ENCODE results near the gene IRX5.

Gene IRX5

DNA sequence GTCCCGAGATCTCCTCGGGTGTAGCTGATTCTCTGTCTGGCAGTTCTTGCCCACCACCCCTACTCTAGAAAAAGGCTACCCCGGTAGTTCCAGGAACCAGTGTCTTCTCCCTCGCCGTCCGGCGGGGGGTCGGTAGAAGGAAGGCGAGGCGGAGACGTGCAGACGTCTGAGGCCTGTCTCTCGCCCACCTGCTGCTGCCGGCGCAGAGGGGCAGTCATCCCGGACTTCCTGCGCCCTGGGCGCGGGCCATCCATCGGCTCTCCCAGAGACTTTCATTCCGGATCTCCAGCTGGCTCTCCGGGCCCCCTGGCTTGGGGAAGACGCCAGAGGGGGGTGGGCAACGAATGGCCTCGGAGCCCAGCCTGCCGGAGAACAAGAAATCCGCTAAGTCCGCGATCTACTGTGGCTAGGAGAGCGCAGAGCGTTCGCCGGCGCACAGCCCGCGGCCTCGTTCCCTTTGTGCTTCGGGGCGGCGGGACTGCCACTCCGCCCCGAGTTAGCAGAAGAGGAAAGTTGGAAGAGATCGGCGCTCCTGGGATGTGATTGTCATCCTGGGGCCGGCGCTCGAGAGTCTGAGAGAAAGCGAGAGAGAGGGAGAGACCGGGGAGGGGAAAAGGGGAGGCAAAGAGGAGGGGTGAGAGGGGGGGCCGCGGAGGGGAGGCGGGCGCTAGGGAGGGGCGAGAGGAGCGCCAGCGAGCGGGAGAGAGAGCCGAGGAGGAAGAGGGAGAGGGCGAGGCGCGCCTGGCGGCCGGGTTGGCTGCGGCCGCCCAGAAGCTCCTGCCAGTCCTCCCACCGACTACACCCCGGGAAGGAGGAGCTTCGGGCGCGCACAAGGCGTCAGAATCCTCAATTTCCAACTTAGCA is at the start of gene IRX5:
IRX5 (plus strand) TSS at position 861 of the 864 bp plus-strand sequence. CDS start 334 bp downstream, outside the sequence.
- peak; percentile 79 for FAIRE-seq

GRCh38 chr16:54882556-54882955 is 48.1 kb upstream of the IRX5 start:
- no peak for FAIRE-seq

GRCh38 chr16:54883358-54883757 is 47.3 kb upstream of the IRX5 start:
- no peak for FAIRE-seq

DNA sequence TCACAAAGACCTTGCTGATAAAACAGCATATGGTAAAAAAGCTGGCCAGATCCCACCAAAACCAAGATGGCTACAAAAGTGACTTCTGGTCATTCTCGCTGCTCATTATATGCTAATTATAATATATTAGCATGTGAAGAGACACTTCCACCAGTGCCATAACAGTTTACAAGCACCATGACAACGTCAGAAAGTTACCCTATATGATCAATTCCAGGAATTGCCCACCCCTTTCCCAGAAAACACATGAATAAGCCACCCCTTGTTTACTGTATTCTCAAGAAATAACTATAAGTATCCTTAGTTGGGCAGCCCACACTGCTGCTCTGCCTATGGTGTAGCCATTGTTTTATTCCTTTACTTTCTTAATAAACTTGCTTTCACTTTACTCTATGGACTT is 44.6 kb upstream of the IRX5 start:
- FAIRE-seq: no peak

- no peak for FAIRE-seq
Measured at GRCh38 chr16:54890381-54890780, 40.3 kb upstream of the IRX5 start.

GRCh38 chr16:54891346-54891745 is 39.3 kb upstream of the IRX5 start:
- FAIRE-seq: no peak

DNA sequence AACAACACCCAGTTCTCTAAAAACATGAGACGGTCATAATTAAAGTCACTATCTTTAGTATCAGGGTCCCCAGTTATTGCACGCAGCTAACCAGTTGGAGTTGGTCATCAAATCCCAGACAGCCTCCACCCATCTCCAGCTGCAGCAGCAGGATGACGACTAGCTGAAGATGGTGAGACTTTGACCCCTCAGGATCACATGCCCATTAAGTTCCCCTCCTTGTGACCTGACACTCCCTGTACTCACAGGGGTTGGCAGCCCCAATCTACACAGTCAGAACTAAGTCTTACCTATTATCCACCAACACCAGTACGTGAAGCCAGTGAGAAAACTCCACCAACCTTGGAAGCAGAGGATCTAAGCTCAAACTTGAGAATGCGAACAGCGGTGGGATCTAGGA is 37.7 kb upstream of the IRX5 start:
- no peak for FAIRE-seq

- FAIRE-seq: no peak
Measured at GRCh38 chr16:54897930-54898329, 32.7 kb upstream of the IRX5 start.

- no peak for FAIRE-seq
Measured at GRCh38 chr16:54901606-54902005, 29.1 kb upstream of the IRX5 start.

DNA sequence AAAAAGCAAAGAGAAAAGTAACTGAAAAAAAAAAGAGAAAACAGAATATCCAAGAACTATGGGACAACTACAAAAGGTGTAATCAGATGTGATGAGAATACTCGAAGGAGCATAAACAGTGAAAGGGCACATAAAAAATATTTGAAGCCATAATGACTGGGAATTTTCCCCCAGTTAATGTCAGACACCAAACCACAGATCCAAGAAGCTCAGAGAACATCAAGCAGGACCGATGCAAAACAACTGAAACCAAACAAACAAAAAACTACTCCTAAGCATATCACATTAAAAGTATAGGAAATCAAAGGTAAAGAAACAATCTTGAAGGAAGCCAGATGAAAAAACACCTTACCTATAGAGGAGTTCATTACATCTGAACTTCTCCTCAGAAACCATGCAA is 27.6 kb upstream of the IRX5 start:
- FAIRE-seq: no peak

- no peak for FAIRE-seq
Measured at GRCh38 chr16:54911079-54911478, 19.6 kb upstream of the IRX5 start.

GRCh38 chr16:54912720-54913119 is 17.9 kb upstream of the IRX5 start:
- no peak for FAIRE-seq

- FAIRE-seq: no peak
Measured at GRCh38 chr16:54921206-54921824, 9.3 kb upstream of the IRX5 start.

DNA sequence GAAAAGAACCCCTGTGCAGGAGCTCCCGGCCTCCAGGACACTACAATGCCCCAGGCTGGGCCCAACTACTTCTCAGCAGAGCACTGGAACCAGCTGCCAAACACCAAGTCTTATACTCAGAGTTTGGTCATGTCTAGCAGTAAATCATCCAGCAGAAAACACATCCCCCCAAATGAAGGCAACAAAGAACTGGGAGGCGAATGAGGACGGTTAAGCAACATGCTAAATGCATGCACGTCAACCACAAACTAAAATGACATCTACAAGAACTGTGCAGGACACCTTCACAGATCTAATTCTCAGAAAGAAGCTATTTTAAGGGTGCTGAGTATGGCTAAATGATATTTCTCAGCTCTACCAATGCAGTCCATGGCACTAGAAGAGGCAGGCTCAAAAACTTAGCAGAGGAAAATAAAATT is 7.6 kb upstream of the IRX5 start:
- FAIRE-seq: no peak

- FAIRE-seq: peak; percentile 32
Measured at GRCh38 chr16:54923988-54924387, 6.7 kb upstream of the IRX5 start.

DNA sequence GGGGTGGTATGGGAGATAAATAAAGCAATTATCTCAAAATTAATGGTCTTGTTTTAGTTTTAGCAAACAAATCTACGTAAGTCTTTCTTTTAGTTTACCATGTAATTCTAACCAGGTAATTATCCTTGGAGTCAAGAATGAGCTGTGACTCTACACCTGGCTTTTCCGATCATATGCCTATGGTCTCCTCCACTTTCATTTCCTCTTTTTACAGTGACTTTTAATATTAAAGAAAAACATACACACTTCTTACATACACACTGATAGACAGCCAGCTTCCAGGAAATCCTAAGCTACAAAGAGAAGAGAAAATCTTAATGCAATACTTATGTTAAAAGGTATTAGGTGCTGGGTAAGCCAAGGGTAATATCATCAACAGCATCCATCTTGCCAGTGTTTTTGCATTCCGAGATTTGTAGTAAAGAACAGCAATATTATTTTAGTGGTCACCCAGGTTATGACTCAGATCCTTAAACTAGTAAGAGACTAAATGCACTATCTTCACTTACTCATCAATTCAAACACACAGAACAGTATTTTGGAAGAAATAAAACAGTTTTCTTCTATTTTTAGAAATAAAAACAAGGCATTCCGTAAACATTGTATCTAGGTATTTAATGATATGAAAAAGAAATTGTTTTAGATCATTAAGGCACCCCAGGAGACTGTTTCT is 4.4 kb upstream of the IRX5 start:
- FAIRE-seq: no peak

DNA sequence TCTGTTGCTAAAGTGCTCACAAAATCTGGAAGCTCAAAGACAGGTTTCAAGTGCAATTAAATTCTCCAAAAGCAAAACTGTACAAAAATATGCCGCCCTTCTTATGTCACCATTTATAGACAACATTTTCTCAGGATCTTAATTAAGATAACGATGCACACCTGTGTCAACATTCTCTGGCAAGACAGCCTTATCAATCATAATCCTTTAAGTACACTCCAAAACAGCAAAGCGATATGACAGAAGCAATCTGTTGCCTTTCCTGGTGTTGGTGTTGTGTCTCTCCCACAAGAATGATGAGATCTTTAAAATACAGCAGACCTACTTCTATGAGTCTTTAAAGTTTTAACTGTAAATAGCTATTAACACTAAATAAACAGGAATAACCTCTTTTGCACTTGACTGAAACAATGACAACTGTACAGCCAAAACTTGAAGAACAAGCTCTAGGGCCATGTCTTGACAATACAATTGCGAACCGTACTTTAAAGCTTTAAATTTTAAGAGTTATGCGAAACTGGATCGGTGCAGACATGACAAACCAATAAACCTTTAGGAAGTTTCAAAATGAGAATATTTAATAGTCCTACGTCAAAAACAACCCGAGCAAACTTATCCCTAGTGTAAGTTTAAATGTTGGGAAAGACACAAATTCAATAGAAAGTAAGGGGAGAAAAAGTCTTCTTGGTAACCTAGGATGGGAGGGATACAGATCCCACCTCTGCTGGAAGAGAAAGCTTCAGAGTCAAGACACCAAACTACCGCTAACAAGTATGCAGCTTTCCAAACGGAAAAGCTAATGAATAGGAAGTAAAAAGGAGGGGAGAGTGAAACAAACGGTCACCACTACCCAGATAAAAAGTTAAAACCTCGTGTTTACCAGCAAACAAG is 3.3 kb upstream of the IRX5 start:
- no peak for FAIRE-seq

GRCh38 chr16:54928016-54928356 is 2.7 kb upstream of the IRX5 start:
- FAIRE-seq: no peak

DNA sequence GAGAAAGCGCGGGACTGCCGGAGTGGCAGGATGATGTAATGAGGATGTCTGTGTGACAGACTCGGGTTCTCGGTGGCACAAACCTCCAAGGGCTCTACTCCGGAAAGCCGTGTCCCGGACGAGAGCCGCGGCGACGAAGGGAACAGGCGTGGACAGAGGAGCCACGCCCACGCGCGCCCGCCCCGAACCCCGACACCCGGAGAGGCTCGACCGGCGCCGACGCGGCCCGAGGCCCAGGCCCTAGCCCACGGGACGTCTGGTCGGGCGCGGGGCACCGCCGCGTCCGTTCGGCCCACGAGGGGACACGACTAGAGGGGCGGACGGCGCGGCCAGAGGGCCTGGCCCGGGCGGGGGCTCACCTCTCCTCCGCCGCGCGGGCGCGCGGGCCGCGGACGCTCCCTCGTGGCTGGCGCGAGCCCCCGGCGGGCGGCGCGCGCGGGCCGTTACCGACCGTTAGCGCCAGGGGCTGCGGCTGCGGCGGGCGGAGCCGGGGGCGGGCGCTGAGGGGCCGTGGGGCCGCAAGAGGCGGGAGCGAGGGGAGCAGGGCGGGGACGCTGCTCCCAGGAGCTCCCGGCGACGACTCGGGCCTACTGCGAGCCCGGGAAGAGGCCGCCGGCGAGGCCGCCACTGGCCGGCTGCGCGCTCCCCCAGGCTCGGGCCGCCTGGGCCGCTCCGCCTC is 2.1 kb upstream of the IRX5 start:
- FAIRE-seq: no peak

DNA sequence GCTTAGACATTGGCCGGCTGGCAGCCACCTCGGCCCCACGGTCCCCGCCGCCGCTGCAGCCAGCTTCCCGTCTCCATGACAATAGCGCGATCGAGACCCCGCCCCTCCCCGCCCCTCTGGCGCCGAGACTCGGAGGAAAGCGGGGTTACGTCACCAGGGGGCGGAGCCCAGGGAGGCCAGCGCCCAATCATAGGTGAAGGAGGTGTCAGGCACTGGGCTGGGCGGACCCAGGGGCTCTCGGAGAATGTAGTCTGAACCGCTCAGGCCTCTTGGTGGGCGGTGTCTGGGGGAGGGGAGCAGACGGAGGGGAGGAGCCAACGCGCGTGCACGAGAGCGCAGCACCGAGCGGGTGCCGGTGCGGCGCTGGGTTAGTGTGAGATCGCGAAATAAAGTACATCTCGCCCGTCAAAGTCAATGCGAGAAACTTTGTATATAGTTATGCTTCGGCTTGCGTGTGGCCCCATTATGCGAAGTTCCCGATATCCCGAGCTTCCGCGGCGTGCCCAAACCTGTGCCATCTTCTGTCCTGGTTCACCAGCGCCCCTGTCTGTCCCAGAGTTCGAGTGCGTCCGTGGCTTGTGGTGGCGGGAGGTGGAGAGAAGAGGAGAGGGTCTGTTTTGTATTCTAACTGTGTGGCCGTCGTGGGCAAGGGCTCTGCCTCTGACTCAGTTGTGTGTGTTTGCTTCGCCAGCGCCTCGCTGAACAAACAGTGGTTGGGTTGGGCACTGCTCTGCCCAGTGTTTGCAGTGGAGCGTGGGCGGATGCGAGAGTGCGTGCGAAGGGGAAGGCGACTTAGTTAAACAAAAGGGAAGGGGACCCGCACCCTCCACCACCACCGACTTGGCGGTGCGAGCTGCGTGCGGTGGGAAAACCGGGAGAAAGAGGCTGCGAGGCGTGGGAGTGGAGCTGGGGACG is 1.3 kb upstream of the IRX5 start:
- FAIRE-seq: peak; percentile 91

- no peak for FAIRE-seq
Measured at GRCh38 chr16:54930869-54931119, 129 bp downstream of the IRX5 start.

Measured in TTC549 (cell line).